ENCODE data around the gene TPI1.
"Not testable (repeated sequence)": the region's sequence is repeated elsewhere in the genome, so short reads cannot be mapped to it uniquely, and the experiment has no call there.

The TPI1 gene

DNA sequence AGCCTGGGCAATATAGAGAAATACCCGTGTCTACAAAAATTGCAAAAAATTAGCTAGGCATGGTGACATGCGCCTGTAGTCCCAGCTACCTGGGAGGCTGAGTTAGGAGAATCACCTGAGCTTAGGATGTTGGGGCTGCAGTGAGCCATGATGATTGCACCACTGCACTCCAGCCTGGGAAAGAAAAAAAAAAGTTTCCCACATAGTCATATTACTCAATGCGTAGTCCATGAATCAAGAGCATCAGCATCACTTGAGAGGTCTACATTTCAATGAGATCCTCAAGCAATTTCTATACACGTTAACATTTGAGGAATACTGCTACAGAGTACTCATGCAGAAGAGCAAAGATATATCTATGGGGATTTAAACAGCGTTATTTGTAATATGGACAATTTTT lies 32.1 kb downstream of the TPI1 start:
- no peak overlapping the region for H3K9ac ChIP-seq (ENCODE audit: low read length)

GRCh38 chr12:6899837-6900519 lies 32.6 kb downstream of the TPI1 start:
- Histone ChIP-seq H3K4me1 (ENCODE audit: control insufficient read depth, insufficient read depth, low read length) (peaks cover 15% of the 10 kb centered on the region), H3K4me3 (ENCODE audit: low read length) (no peak overlapping the region), H3K9me3 (ENCODE audit: control insufficient read depth, low read length) (no peaks in the 10 kb centered on the region), H3K36me3 (ENCODE audit: control insufficient read depth, insufficient read depth, low read length) (no peaks in the 10 kb centered on the region), H3K9ac (ENCODE audit: low read length) (no peak overlapping the region), H3K27me3 (ENCODE audit: control insufficient read depth, insufficient read depth, low read length) (no peaks in the 10 kb centered on the region)

More for the DNA sequence above, 32.1 kb downstream of the TPI1 start:
- Histone ChIP-seq H3K9me3 (ENCODE audit: control insufficient read depth, low read length) (no peaks in the 10 kb centered on the region), H3K4me3 (ENCODE audit: low read length) (no peak overlapping the region), H3K4me1 (ENCODE audit: control insufficient read depth, insufficient read depth, low read length) (peaks cover 13% of the 10 kb centered on the region), H3K36me3 (ENCODE audit: control insufficient read depth, insufficient read depth, low read length) (no peaks in the 10 kb centered on the region), H3K27me3 (ENCODE audit: control insufficient read depth, insufficient read depth, low read length) (no peaks in the 10 kb centered on the region)

- Histone ChIP-seq H3K9me3 (ENCODE audit: control insufficient read depth, low read length) (no peaks in the 10 kb centered on the region), H3K4me1 (ENCODE audit: control insufficient read depth, insufficient read depth, low read length) (peaks cover 21% of the 10 kb centered on the region), H3K27me3 (ENCODE audit: control insufficient read depth, insufficient read depth, low read length) (no peaks in the 10 kb centered on the region), H3K36me3 (ENCODE audit: control insufficient read depth, insufficient read depth, low read length) (no peaks in the 10 kb centered on the region), H3K4me3 (ENCODE audit: low read length) (no peak overlapping the region), H3K9ac (ENCODE audit: low read length) (no peak overlapping the region)
Measured at GRCh38 chr12:6902448-6902847, 35.1 kb downstream of the TPI1 start.

DNA sequence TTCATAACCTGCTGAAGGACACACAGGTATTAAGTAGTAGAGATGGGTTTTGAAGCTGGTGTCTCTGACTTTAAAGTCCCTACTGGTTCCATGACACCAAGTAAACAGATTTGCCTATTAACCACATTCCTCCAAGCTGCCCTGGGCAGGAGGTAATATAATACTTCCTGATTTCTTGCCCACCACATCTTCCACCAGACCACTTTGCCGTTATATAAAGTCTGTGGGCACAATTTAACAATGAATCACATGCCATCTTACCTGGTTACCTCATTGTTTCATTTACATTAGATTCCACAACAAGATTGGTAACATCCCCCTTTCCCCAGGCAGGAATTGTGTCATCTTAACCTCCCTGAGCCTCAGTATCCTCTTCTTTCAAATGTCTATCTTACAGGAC lies 36.4 kb downstream of the TPI1 start:
- Histone ChIP-seq H3K4me1 (ENCODE audit: control insufficient read depth, insufficient read depth, low read length) (peaks cover 21% of the 10 kb centered on the region), H3K9me3 (ENCODE audit: control insufficient read depth, low read length) (no peaks in the 10 kb centered on the region), H3K36me3 (ENCODE audit: control insufficient read depth, insufficient read depth, low read length) (no peaks in the 10 kb centered on the region), H3K27me3 (ENCODE audit: control insufficient read depth, insufficient read depth, low read length) (no peaks in the 10 kb centered on the region), H3K4me3 (ENCODE audit: low read length) (no peak overlapping the region), H3K9ac (ENCODE audit: low read length) (no peak overlapping the region)

- peak within 1 kb of the TSS; percentile 71 for H3K9ac ChIP-seq (ENCODE audit: low read length)
- peaks cover 17% of the 10 kb centered on the region for H3K4me1 ChIP-seq (ENCODE audit: control insufficient read depth, insufficient read depth, low read length)
- peak within 1 kb of the TSS; percentile 63 for H3K4me3 ChIP-seq (ENCODE audit: low read length)
- H3K9me3 ChIP-seq (ENCODE audit: control insufficient read depth, low read length) = no peaks in the 10 kb centered on the region
- H3K36me3 ChIP-seq (ENCODE audit: control insufficient read depth, insufficient read depth, low read length) = no peaks in the 10 kb centered on the region
- no peaks in the 10 kb centered on the region for H3K27me3 ChIP-seq (ENCODE audit: control insufficient read depth, insufficient read depth, low read length)
Measured at GRCh38 chr12:6904280-6905276, 37.2 kb downstream of the TPI1 start, which contains the start of gene LRRC23. TSS of gene LRRC23 (plus strand) at chr12:6904822. CDS start at chr12:6905634, 812 bp downstream.

GRCh38 chr12:6905414-6906040 lies 38.2 kb downstream of the TPI1 start:
- Histone ChIP-seq H3K9ac (ENCODE audit: low read length) (peak overlapping the region; percentile 71), H3K9me3 (ENCODE audit: control insufficient read depth, low read length) (no peaks in the 10 kb centered on the region), H3K36me3 (ENCODE audit: control insufficient read depth, insufficient read depth, low read length) (no peaks in the 10 kb centered on the region), H3K27me3 (ENCODE audit: control insufficient read depth, insufficient read depth, low read length) (no peaks in the 10 kb centered on the region), H3K4me3 (ENCODE audit: low read length) (peak overlapping the region; percentile 63), H3K4me1 (ENCODE audit: control insufficient read depth, insufficient read depth, low read length) (peaks cover 11% of the 10 kb centered on the region)

- not testable (repeated sequence) for H3K36me3 ChIP-seq (ENCODE audit: control insufficient read depth, insufficient read depth, low read length)
Measured at GRCh38 chr12:6908141-6908540, 40.8 kb downstream of the TPI1 start.

GRCh38 chr12:6909421-6910145 lies 42.3 kb downstream of the TPI1 start:
- Histone ChIP-seq H3K9me3 (ENCODE audit: control insufficient read depth, low read length) (no peaks in the 10 kb centered on the region), H3K27me3 (ENCODE audit: control insufficient read depth, insufficient read depth, low read length) (peaks cover 14% of the 10 kb centered on the region), H3K9ac (ENCODE audit: low read length) (no peak overlapping the region), H3K4me3 (ENCODE audit: low read length) (no peak overlapping the region), H3K4me1 (ENCODE audit: control insufficient read depth, insufficient read depth, low read length) (peaks cover 13% of the 10 kb centered on the region), H3K36me3 (ENCODE audit: control insufficient read depth, insufficient read depth, low read length) (no peaks in the 10 kb centered on the region)

More at GRCh38 chr12:6908141-6908540, 40.8 kb downstream of the TPI1 start:
- H3K9ac ChIP-seq (ENCODE audit: low read length); H3K4me3 ChIP-seq (ENCODE audit: low read length); H3K27me3 ChIP-seq (ENCODE audit: control insufficient read depth, insufficient read depth, low read length); H3K9me3 ChIP-seq (ENCODE audit: control insufficient read depth, low read length): not testable (repeated sequence)
- H3K4me1 ChIP-seq (ENCODE audit: control insufficient read depth, insufficient read depth, low read length) = peaks cover 11% of the 10 kb centered on the region

GRCh38 chr12:6912164-6912935 lies 45.0 kb downstream of the TPI1 start:
- Histone ChIP-seq H3K36me3 (ENCODE audit: control insufficient read depth, insufficient read depth, low read length) (no peaks in the 10 kb centered on the region), H3K27me3 (ENCODE audit: control insufficient read depth, insufficient read depth, low read length) (peaks cover 19% of the 10 kb centered on the region), H3K9me3 (ENCODE audit: control insufficient read depth, low read length) (no peaks in the 10 kb centered on the region), H3K4me3 (ENCODE audit: low read length) (no peak overlapping the region), H3K9ac (ENCODE audit: low read length) (no peak overlapping the region), H3K4me1 (ENCODE audit: control insufficient read depth, insufficient read depth, low read length) (peaks cover 13% of the 10 kb centered on the region)

DNA sequence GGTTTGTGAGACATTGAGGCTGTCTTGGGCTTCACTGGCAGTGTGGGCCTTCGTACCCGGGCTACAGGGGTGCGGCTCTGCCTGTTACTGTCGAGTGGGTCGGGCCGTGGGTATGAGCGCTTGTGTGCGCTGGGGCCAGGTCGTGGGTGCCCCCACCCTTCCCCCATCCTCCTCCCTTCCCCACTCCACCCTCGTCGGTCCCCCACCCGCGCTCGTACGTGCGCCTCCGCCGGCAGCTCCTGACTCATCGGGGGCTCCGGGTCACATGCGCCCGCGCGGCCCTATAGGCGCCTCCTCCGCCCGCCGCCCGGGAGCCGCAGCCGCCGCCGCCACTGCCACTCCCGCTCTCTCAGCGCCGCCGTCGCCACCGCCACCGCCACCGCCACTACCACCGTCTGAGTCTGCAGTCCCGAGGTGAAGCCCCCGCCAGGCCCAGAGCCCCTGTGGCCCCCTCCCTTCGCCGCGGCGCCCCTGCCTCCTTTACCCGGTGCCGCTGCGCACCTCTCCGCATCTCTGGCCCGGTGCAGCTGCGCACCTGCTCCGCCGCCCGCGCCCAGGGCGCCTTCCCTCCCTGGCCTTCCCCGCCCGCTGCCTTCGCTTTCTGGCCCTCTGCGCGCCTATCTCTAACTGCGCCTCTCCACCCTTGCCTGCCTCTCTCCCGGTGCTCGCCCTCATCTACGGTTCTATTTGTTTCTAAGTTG lies 47.1 kb downstream of the TPI1 start, which contains the start of gene ENO2:
TSS of gene ENO2 (plus strand) at position 335 of the 701 bp plus-strand sequence. CDS start 1,253 bp downstream, outside the sequence.
- Histone ChIP-seq H3K9ac (ENCODE audit: low read length) (peak within 1 kb of the TSS; percentile 50), H3K4me1 (ENCODE audit: control insufficient read depth, insufficient read depth, low read length) (peaks cover 13% of the 10 kb centered on the region), H3K4me3 (ENCODE audit: low read length) (no peak within 1 kb of the TSS), H3K9me3 (ENCODE audit: control insufficient read depth, low read length) (no peaks in the 10 kb centered on the region), H3K36me3 (ENCODE audit: control insufficient read depth, insufficient read depth, low read length) (no peaks in the 10 kb centered on the region), H3K27me3 (ENCODE audit: control insufficient read depth, insufficient read depth, low read length) (peaks cover 19% of the 10 kb centered on the region)

All from mucosa of stomach (tissue), 1 donor.